Bone marrow (tissue), 2 donors: Measurements from ENCODE around the gene ZC3H14.

Experiments used
- DNase-seq, 2 donors: peaks; one replicate each; lab custom pipeline; 2025; lab: John Stamatoyannopoulos, UW

The ZC3H14 gene

GRCh38 chr14:88551094-88551870, 11.6 kb upstream of the ZC3H14 start:
- DNase-seq = no peak

GRCh38 chr14:88551980-88552431, 10.8 kb upstream of the ZC3H14 start:
- no peak for DNase-seq

GRCh38 chr14:88552876-88553275, 10.0 kb upstream of the ZC3H14 start:
- no peak for DNase-seq

- no peak for DNase-seq
These were observed 8.9 kb upstream of the ZC3H14 start for GRCh38 chr14:88553886-88554456.

DNA sequence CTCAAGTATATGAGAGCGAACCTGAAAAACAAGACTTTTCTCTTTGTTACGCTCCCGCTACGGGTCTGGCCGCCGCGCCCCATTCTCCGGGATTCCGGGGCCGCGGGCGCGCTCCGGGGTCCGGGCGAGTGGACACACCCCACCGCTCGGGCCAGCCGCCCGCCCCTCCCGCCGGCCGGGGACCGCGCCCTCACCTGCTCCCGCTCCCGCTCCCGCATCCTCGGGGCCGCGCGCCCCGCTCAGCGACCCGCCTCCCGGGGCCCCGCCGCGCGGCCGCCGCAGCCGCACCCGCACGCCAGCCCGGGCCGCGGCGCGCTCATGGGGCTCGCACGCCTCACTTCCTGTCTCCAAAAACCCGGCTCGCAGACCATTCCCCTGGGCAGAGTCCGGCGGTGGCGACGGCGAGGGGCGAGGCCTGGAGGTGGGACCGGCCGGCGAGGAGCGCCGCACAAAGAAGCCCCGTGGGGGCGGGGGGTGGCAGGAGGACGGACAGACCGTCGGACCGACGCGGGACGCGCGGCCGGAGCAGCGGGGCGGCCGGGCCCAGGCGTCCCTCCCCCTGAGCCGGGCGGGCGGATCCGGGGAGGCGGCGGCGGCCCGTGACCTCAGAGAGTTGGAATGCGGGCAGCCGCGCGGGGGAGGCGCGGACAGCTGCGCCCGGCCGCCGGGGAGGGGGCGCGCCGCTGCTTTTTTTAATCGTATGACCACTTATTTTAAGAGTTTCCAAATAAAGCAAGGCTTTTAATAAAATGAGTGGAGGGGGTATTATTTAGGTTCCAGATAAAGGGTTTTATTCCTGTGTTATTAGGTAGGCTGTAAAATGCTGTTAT, 8.2 kb upstream of the ZC3H14 start, which contains the start of gene PTPN21:
PTPN21 (minus strand) TSS at position 551 of the 830 bp plus-strand sequence. CDS start 4,590 bp downstream, outside the sequence.
- DNase-seq = no peak

GRCh38 chr14:88556581-88556980, 6.3 kb upstream of the ZC3H14 start:
- no peak for DNase-seq

DNA sequence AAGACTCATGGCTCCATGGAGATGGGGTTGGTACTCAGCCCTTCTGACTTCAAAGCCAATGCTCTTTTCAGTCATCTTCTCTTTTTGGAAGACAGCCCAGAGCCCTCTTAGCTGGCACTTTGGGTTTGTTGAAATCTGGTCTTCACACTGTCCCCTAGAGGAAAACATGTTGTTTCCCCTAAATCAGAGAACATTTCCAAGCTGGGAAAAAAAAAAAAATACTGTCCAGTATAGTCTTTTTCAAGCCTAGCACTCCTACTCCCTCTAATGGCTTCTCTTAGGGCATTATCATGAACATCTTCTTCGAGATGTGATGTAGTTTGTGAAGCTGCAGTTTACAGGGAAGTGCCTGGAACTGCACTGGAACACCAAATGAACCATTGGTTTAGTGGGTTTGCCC, 3.0 kb upstream of the ZC3H14 start:
- no peak for DNase-seq

DNA sequence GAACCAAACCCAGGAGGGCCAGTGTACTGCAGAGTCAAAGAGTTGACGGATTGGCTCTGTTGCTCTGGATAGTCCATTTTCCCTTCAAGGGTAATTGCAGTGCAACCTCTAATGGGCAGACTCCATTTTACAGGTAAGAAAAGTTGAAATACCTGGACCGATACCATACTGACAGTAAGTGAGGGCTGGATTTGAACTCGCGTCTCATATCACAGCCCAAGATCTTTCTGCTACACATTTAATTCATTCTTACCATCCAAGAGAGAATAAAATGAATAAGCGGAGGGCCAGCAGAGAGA, 356 bp upstream of the ZC3H14 start:
- no peak for DNase-seq

DNA sequence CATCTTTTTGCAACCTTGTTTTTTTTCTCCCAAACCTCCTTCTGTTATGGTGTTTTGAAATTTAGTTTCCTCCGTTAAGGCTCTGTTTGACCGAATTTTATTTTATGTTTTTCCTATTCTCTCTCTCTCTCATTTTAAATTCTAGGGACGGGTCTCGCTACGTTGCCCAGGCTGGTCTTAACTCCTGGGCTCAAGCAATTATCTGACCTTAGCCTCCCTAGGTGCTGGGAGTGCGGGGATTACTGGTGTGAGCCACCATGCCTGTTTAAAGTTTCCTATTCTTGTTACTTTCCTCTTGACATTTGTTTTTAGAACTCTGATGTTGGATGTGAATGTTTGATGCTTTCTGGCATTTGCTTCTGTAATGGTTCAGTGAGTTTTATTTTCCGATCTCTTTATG, 1.0 kb downstream of the ZC3H14 start:
- no peak for DNase-seq

- DNase-seq = no peak
These were observed 2.6 kb downstream of the ZC3H14 start for GRCh38 chr14:88565427-88565826.

DNA sequence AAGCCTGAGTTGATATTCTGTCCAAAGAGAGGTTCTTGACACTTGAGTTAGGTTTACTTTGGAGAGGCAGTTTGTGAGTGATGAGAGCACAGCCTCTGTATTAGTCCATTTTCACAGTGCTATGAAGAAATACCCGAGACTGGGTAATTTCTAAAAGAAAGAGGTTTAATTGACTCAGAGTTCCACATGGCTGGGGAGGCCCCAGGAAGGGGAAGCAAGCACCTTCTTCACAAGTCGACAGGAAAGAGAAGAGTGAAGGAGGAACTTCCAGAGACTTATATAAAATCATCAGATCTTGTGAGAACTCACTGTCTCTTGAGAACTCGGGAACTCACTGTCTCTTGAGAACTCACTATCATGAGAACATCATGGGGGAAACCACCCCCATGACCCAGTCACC, 5.4 kb downstream of the ZC3H14 start:
- no peak for DNase-seq

DNA sequence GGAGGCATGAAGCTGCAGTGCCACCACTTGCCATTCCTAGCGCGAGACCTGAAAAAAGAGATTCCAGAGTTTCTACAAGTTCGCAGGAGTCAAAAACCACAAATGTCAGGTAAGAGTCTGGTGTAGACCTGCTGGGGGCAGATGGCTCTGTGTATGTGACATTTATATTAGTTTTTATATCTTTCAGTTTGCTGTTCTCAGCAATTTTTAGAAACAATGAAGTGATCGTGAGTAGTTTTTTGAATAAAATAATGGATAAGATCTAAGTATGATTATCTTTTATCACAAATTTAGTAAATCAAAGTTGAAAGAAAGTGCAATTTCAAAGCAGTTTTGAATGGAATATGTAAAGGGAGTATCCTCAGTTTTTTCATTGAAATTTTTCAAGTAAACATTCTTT, 9.3 kb downstream of the ZC3H14 start:
- no peak for DNase-seq

DNA sequence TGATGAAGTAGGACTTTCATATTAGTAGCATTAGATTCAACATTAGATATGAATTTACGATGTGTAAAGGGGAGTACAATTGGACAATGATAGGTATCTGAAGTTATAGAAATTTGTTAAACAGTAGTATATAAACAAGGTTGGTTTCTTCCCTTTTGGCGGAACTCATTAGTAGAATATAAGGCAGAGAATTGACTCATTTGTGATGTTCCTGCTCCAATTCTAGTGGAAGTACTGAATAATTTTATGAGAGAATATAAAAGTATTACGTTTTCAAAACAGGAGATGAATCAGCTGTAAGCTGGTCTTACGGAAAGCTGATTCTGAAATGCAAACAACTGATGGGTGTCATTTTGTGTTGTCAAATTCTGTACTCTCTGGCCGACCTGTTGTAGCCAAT, 13.4 kb downstream of the ZC3H14 start:
- DNase-seq = no peak

DNA sequence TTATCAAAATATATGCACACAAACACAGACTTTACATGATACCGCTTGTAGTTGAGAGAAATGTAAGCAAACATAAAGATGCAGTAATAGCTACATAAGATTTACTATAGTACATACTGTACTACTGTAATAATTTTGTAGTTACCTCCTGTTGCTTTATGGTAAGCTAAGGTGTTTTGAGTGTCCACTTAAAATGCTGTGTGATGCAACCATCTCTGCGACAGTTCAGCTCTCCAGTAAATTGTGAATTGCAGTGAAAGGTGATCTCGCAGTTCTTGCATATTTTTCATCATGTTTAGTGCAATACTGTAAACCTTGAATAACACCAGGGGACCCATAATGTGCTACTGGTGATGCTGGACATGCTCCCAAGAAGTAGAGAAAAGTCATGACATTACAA, 21.6 kb downstream of the ZC3H14 start:
- no peak for DNase-seq

DNA sequence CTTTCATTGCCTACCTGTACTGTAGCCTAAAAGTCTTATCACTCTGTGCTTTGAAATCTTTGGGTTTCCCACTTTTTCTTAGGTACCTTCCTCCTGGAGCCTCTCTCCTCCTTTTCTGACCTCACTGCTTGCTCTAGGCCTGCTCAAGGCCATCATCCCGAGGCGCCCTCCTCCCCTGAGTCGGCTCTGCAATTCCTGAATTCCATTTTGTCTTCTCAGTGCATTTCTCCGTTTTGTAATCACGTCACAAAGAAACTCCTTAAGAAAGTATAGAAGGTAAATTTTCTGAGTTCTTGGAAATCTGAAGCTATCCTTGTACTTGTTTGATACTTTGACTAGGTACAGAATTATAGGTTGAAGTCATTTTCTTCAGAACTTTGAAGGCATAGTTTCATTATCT, 25.2 kb downstream of the ZC3H14 start:
- no peak for DNase-seq

GRCh38 chr14:88590173-88590572, 27.3 kb downstream of the ZC3H14 start:
- DNase-seq = no peak

- no peak for DNase-seq
These were observed 29.2 kb downstream of the ZC3H14 start for GRCh38 chr14:88592031-88592430.

GRCh38 chr14:88597038-88597437, 34.2 kb downstream of the ZC3H14 start:
- no peak for DNase-seq

DNA sequence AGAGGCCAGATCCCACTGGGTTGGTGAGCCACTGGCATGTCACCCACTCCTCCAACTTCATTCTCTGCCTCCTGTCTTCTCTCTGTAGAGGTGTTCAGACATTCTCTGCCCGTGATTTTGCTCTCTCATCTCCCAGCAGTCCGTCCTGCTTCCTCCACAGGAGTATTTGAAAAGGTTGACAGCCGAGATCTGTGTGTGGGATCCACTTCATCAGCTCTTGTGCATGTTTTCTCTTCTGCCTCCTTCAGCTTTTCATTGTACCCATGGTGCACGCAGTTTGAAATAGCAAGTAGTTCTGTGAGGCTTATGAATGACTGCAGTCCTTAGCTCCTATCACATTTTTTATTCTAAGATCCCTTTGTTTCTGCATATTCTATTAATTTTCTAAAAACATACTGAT, 34.8 kb downstream of the ZC3H14 start:
- DNase-seq = no peak

GRCh38 chr14:88598097-88598675, 35.3 kb downstream of the ZC3H14 start:
- DNase-seq = no peak

- DNase-seq = no peak
These were observed 36.5 kb downstream of the ZC3H14 start for GRCh38 chr14:88599326-88599725.

- DNase-seq = no peak
These were observed 37.1 kb downstream of the ZC3H14 start for GRCh38 chr14:88599761-88600439.
